GM19463 (cell line): ENCODE measurements around the gene ROR1.

Experiments
- ATAC-seq: cut with Tn5 transposase; IDR thresholded peaks from one replicate; pipeline ENCODE4 v1.9.1; 2021; ENCODE audit warnings: mild to moderate bottlenecking, moderate library complexity; ENCODE audit not compliant: unreplicated experiment

ROR1 gene

DNA sequence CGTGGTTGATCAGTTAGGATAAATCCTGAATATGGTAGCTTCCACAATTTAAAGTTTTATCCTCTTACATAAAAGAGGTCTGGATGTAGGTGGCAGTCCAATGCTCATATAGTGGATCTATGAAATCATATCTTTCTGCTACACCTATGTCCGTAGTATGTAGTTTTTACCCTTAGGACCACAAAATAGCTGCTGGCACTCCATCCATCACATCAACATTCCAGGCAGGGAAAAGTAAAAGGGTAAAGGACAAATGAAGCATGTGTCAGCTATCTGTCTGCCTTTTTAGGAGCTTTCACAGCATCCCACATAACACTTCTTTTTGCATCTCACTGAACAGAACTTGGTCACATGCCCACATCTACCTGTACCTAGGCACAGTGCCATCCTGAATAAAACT lies 184.7 kb downstream of the ROR1 start:
- no peak for ATAC-seq

DNA sequence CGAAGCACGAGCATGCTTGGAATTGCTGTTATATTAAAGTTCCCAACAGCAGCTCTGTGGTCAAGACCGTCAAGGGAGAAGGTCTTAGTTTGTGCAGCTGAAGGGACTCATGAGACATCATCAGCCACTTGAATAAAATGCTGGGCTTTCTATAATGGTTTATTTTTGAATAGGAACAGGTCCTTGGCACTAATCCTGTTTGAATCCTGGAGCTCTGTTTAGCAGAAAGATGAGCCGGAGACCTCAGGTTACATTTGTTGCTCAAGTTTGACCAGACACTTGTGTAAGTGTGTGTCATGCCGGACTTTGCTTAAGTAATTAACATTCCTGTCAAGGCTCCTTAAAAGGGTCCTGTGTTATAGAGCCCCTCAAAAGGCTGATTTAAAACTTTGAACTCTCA lies 186.5 kb downstream of the ROR1 start:
- ATAC-seq = no peak

DNA sequence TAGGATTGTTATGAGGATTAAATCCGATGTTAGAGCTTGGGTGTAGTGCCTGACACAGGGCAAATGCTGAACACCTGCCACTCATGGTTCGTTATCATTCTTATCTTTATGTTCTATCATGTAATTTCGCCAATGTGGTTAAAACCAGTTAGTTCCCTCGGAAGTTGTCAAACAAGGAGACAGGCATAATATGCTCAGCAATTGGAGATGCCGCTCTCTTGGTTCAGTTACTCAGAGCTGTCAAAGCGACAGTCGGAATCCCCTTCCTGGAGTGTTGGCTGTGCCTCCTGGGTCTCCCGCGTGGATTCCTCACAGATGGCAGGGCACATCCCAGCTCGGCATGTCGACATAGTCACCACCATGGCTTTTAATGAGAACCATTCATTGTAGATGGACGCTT lies 192.2 kb downstream of the ROR1 start:
- no peak for ATAC-seq

DNA sequence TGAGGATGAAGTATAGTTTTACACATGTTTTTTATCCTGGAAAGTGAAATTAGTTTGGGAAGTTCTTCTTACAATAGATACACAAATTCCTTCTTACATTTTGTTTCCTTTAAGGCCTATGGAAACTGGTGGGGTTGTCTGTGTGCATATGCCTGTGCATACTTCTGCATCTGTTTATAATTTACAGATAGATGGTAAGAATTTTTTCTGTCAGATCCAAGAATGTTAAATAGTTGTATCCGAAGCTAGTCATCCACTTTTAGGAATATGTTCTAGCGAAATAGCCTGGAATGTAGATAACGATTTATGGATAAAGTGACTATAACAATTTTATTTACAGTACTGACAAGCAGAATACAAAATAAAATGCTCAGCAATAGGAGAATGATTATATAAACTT lies 194.1 kb downstream of the ROR1 start:
- no peak for ATAC-seq

DNA sequence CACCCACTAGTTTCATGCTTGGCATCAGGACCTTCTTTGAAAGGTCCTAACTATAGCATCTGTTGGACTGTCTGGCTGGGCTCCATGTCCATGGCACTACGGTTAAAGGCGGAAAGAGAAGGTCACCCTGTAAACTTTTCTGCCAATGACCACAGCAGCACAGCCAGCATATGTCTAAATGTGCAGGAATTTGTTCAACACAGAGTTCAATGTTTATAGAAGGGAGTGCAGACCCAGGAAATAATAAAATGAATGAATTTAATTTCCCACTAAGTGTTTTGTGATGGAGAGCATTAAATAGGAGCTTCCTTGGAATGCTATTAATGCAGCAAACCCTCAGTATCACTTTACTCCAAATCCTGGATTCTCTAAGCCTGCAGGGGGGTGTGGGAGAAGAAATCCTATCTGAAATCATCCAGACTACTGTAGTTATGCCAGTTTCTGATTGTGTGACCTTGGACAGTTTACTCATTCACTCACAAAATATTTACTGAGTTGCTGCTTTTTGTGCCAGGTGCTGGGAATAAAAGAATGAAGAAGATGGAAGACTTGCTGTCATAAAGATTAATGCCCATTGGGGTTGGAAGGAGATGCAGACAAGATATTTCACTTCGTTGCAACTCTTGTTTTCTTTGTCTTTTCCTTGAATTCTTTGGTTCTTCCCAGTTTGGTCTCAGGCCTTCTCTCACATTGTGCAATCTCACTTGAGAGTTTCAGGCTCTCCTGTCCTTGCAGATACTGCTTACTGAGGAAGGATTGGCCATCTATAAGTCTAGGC lies 195.0 kb downstream of the ROR1 start:
- no peak for ATAC-seq

DNA sequence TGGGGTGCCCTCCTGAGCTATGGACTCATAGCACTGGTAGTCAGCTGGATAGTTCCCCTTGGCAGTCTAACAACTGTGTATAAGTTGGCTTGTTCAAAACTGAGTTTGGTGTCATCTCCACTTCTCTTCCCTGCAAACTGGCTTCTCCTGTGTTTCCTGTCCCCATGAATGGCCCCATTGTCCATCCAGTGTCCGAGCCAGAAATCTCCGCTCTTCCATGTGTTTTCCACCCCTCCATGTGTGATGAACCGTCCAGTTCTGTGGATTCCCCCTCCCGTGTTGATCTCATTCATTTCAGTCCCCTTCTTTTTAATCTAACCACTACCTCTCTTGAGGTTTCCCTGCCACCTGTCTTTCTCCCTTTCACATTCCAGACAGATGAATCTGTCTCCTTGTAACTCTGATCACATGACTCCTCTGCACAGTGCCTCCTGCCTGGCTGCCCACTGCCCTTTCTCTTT lies 195.7 kb downstream of the ROR1 start:
- no peak for ATAC-seq

DNA sequence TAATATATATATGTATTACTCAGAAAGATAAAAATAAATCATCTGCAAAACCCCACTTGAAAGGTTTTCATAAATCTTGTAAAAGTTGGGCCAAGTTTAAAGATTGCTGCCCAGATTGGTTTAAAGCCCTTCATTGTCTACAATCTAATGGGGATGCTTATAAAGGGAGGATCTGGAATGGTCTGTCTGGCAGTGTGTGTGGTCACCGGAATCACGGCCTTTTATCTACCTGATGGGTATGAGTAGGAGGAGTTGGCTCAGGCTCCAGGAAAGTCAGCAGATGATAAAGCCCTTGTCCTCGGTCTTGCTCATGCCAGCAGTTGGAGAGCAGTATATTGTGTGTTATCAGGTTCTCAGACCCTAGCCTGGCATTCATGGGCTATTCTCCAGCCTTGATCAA lies 197.7 kb downstream of the ROR1 start:
- ATAC-seq = no peak

DNA sequence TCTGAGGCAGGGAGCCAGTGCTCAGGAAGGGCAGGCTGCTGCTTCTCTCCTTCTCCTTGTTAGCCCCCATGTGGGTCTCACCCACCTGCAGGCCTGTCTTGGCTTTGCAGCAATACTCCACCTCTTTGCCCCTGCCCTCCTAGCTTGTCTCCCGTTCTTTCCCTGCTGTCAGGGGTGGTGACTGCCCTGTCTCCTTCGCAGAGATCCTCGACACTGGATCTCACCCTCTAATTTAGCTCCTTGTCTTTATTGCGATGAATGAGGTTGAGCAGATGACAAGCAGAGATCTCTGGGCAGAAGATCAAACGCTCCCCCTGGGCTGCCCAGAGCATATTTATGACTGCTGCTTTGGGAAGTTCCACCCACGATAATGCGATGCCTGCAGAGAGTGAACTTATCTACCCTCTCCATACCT lies 199.2 kb downstream of the ROR1 start:
- ATAC-seq = no peak

DNA sequence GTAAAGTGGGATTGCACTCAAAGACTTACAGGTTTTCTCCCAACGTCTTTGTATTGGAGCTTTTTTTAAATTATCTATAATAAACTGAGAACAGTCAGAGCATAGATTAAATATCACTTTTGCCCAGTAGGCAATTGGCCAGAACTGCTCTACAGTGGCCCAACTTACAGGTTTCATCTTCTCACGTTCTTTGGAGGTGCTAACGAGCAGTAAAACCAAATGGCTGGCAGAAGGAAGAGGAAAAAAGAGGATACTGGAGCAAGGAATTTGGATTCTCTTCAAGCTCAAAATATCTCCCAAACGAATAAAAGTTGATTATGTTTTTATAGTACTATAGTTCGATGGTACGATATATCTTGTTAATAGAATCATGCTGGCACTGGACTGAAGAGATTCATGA lies 201.1 kb downstream of the ROR1 start:
- no peak for ATAC-seq

DNA sequence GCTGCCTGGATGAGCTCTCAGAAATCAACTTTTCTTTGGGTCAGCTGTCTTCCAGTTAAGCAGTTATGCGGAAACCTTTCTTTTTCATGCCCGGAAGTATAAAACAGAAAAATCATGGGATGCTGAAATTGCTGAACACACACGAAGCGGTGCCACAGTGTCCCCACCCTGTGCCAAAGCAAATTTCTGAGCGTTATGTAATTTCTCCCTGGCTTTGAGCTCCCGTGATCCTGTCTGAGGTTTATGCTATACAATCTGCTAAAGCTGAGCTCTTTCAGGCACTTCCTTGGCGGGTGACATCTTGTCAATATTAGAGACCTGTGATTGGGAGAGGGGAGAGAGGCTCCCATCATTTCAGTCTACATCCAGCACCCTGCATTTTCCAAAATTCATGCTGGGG lies 201.7 kb downstream of the ROR1 start:
- no peak for ATAC-seq

DNA sequence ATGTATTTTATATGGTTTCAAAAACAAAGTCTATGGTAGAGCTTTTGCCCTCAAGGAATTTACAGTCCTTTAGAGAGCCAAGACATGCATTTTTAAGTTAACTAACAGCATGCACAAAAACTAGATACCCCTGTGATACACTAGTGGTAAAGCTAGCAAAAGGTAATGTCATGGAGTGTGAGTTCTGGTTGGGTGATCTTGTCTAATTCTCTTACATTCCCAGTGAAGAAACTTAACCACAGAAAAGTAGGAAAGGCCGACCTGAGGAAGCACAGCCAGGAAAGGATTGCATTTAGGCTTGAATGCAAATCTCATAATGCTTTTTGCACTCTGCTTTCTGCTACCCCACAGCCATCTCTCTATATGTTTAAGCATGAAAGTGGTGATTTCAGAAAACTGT lies 202.2 kb downstream of the ROR1 start:
- no peak for ATAC-seq

DNA sequence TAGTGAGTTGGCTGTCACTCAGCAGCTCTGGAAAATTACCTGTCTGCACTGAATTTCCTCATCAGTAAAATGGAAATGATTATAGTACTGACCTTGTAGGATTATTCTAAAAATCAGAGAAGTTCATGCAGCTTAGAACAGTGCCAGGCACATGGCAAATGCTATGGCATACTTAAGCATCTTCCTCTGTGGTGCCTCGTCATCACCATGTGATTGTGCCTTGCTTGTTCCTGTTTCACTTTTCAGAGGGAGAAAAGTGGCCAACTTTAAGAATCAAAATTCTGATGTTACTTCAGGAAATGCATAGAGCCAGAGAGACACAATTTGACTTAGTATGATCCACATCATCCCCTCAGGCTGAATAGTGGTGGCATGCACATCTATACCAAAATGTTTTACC lies 203.6 kb downstream of the ROR1 start:
- ATAC-seq = no peak

DNA sequence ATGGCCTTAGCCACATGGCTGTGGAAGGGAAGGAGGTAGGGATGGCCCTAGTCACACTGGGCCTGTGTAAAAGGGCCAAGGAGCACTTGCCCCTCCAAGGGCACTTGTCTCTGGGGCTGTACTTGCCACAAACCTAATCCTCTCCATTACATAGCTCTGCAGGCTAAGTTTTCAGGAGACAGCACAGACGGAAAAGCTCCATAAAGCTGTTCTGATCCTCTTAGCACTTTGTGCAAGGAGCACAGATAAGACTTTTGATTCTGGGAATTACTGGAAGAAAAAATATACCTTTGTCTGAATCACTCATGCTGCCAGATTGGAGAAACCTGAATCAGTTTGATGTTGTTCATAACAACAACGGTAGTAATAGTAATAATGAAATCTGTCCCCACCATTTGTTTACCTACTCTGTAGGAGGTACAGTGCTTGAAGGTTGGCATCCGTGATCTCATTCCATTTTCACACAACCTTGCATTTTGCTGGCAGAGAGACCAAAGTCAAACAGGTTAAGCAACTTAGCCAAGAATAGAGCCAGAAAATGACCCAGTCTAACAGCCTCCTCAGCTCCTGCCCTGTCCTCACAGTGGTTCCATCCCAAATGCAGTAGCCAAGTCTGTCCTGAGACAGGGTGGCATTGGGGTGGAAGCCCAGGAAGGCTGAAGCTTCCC lies 207.1 kb downstream of the ROR1 start:
- no peak for ATAC-seq

DNA sequence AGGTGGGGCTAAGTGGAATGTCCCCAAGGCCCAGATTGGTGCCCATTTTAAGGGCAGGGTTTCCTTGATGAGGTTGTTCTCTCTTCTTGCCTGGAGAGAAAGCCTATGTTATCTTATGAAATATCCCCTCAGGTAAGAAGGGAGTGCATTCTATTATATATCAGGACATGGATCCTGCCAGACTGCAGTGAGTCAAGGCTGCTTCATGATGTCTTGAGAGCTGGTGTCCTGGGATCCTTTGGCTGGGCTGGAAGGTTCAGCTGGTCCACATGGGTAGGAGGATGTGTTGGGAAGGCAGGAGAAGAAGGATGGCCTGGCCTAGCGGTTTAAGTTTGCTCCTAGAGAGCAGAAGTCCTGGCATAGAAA lies 207.6 kb downstream of the ROR1 start:
- ATAC-seq = no peak

DNA sequence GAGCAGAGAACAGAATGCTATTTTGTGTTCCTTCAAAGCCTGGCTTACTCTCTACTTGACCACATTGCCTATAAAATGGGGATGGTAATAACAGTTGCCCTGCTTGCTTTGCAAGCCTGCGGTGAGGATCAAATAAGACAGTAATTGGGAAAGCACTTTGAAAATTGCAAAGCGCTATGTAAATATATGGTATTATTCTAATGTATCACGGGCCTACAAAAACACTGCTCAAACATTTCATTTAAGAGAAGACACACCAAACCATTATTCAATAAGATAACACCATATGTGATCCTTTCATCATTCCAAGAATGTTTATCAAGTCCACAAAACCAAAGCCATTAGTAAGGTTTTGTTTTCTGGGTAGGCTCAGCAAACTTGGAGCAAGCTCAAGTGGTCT lies 208.4 kb downstream of the ROR1 start:
- no peak for ATAC-seq

DNA sequence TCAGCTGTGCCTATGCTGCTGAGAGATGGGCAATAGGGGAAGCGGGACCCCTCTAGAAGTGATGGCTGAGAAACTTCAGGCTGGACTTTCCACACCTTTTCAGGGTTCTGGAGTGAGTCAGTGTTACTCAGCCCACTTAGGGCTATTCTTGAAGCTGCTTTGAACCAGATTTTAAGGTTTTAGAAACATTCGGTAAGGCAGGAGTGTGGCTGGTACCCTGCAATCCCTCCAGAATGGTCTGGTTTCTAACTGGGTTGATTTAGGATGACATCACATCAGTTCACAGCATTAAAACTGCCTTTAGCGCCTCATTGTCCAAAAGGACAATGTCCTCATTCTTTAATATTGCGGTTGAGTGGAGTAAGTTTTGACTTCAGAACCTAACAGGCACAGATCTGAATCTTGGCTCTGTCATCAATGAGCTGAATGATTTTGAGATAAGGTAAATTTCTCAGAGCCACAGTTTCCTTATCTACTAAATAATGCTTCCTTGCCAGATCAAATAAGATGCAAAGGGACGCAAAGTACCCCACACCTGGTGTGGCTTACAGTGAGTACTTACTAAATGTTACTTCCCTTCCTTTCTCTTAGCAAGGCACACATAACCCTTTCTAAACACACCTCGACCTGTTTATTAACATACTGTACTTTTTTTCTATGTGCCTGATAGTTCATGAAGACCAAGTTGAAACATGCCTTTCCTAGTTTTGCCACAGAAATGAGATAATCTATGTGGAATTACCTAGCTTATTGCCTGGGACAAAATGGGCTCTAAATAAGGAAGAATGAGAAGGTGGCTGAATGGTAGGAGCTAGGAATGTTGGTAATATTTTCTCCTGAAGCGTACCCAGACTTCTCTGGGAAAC lies 209.8 kb downstream of the ROR1 start:
- no peak for ATAC-seq

DNA sequence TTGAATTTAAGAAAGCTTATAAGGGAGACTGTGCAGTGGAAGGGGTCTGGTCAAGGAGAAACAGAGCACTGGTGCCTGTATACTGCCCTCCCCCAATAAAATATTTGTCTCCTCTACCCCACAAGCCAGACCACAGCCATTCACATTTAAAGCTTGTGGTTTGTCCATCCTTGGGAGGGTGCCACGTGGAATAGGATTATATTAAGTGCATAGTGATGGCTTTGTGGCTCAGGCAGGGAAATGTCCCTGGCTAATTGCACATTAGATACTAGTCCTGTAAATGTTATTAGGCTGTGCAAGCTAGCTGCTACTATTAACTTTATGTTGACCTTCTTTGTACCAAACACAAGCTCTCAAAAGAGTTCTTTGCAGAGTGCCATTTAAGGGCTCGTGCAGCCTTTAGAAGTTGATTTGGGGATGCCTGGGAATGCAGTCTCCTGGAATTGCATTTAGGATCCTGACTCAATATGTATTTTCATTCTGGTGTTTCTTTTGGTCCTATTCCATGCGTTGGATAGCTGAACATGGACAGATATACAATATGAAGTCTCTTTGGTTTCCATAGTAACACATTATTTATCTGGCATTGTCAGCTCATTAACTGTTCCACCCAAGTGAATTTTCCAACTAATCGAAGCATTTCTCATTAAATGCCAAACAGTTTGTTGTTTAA lies 210.6 kb downstream of the ROR1 start:
- no peak for ATAC-seq

DNA sequence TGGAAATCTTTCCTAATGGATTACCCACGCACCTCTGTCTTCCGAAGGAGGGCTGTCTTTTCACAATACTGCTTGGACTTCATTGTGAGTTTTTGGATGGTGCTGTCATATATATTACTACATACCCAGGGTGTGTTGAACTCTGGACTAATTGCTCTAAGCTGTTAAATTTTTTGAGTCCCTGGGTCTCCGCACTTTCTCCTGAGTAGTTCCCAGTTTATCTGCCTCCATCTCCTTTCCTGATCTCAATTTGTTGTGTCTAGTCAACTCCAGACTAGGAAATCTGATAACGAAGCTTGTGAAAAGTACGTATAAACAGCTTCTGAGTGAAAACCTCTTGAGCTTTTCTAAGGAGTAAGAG lies 211.1 kb downstream of the ROR1 start:
- ATAC-seq = no peak

DNA sequence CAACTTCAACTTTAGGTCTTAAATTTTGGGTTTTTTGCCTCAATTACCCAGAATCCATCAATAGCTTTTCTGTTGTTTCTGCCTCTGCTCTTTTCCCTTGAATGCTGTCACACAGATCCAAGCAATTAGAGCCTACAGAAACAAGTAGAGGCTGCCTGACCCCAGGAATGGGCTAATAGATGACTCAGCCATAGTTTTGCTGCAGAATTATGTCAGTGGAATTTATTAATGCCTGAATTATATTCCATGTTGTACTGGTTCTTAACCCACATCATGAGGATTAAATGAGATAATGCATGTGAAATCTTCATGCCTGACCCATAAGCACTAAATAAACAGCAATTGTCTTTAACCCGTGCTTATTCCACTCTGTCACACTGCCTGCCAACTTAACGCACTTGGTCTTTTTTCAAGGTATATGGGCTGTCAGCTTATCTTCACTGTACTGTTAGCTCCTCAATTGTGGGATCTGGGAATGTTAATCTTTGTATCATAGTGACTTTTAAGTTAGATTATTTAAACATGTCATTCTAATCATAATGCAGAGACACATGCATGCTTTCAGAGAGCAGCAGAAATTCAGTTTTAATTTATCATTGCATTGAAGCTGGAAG lies 213.3 kb downstream of the ROR1 start:
- ATAC-seq = no peak

DNA sequence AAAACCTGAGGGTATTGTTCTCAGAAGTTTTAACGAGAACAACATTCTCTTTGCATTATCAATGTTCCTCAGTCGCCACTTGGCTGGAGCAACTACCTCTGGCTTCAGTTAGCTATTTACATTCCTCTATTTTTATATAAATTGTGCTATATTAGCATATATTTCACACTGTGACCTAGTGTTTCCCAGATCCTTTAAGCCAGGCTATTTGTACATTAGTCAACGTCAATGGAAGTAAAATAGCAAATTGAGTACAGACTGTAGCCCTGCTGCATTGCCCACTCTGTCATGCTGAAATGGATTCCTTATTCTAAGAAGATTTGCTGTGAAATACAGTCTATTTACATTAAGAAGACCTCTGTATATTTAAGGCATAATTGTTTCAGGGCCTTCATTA lies 213.8 kb downstream of the ROR1 start:
- no peak for ATAC-seq

DNA sequence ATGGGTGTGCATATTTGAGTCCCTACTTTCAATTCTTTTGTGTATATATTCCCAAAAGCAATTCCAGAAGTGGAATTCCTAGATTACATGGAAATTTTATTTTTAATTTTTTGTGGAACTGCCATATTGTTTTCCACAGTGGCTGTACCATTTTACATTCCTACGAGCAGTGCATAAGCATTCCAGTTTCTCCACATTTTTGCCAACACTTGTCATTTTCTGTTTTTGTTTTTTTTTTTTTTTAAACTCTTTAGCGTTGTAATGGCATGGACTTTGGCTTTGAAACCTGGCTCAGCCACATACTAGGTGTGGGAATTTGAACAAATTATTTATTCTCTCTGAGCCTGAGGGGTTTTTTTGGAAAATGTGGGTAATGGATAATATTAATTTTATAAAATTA lies 215.1 kb downstream of the ROR1 start:
- no peak for ATAC-seq
